H1 (cell line): ENCODE measurements around the gene ALPL.

Experiments
- FOSL1 ChIP-seq: IDR thresholded peaks from 2 replicates; pipeline ENCODE4 v1.6.1; 2011; ENCODE audit warnings: mild to moderate bottlenecking, low read depth, low read length, moderate library complexity; ENCODE audit not compliant: insufficient read depth
- POLR2A ChIP-seq, 2 experiments: IDR thresholded peaks; 1 replicate in 1 of 2; 2 replicates in 1 of 2; pipeline ENCODE4 v1.6.1; 2011; ENCODE audit warnings: low read depth in 2 of 2, low read length in 2 of 2, mild to moderate bottlenecking in 2 of 2; ENCODE audit errors: control extremely low read depth in 1 of 2
- TAF1 ChIP-seq: IDR thresholded peaks from 2 replicates; pipeline ENCODE4 v1.6.1; 2011; ENCODE audit warnings: mild to moderate bottlenecking, low read depth, low read length

DNA sequence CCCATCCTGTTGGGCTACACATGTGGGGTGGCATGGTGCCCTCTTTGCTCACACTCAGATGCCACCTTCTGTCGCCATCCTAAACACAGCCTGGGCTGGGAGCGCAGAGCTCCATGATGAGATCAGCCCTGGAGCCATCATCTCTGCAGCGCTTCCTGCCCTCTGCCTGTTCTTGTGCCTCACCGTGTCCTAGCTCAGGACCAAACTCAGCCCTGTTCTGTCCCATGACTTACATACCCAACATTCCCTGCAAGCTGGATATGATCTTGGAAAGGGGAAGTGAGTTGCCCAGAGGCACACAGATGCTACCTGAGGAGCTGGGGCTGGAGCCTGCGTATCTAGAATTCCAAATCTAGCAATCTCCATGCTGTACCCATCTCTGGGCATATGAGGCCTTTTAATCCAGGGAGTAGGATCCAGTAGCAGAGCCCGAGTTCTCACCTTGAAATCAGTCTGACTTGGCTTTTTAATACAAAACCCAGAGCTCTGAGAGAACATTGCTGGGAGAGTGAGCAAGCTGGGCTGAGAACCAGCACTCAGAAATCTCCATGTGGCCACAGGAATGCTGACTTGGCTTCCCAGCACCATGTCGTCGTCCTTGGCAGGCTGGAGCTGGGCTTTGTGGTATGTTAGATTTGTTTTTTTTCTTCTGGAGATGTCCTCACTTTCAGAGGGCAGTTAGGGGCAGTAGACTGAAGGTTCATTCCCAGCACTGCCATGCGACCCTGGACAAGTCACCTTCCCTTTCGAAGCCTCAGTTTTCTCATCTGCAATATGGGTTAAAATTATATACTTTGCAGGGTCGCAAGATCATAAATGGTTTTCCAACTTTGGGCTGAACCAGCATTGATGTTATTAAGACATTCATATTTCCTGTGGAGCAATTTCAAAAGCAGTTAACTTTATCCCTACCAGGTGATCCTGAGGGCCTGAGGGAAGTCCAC, 2.6 kb downstream of the ALPL start:
- TF ChIP-seq TAF1 (no peak), POLR2A (IDR thresholded peaks at IDR 0.05; ENCODE audit: control extremely low read depth in 1 of 2, low read depth in 2 of 2, low read length in 2 of 2) (no peak), FOSL1 (no peak)
